ENCODE measurements around the gene PLEKHA4.
"Not testable (repeated sequence)": the region's sequence is repeated elsewhere in the genome, so short reads cannot be mapped to it uniquely, and the experiment has no call there.

The PLEKHA4 gene

GRCh38 chr19:48862827-48863226 is 5.6 kb downstream of the PLEKHA4 start:
- DNase-seq (ENCODE audit: low read depth), result no peak

- DNase-seq (ENCODE audit: low read depth), result no peak
Measured at GRCh38 chr19:48861313-48861712, 7.1 kb downstream of the PLEKHA4 start.

- no peak for DNase-seq (ENCODE audit: low read depth)
Measured at GRCh38 chr19:48859711-48860572, 8.5 kb downstream of the PLEKHA4 start.

GRCh38 chr19:48858984-48859710 is 9.3 kb downstream of the PLEKHA4 start:
- DNase-seq (ENCODE audit: low read depth), result peak; percentile 59

GRCh38 chr19:48856921-48857320 is 11.5 kb downstream of the PLEKHA4 start:
- no peak for DNase-seq (ENCODE audit: low read depth)

GRCh38 chr19:48854103-48854502 is 14.3 kb downstream of the PLEKHA4 start:
- no peak for DNase-seq (ENCODE audit: low read depth)

- DNase-seq (ENCODE audit: low read depth), result no peak
Measured at GRCh38 chr19:48853483-48853882, 14.9 kb downstream of the PLEKHA4 start.

GRCh38 chr19:48852292-48852691 is 16.1 kb downstream of the PLEKHA4 start:
- DNase-seq (ENCODE audit: low read depth), result no peak

GRCh38 chr19:48846659-48847058 is 21.8 kb downstream of the PLEKHA4 start:
- not testable (repeated sequence) for DNase-seq (ENCODE audit: low read depth)

GRCh38 chr19:48845384-48845783 is 23.0 kb downstream of the PLEKHA4 start:
- no peak for DNase-seq (ENCODE audit: low read depth)

GRCh38 chr19:48844472-48844871 is 23.9 kb downstream of the PLEKHA4 start:
- DNase-seq (ENCODE audit: low read depth), result no peak

- no peak for DNase-seq (ENCODE audit: low read depth)
Measured at GRCh38 chr19:48842789-48843162, 25.6 kb downstream of the PLEKHA4 start.

- DNase-seq (ENCODE audit: low read depth), result no peak
Measured at GRCh38 chr19:48841571-48841970, 26.8 kb downstream of the PLEKHA4 start.

GRCh38 chr19:48841047-48841446 is 27.4 kb downstream of the PLEKHA4 start:
- DNase-seq (ENCODE audit: low read depth), result no peak

GRCh38 chr19:48837687-48838086 is 30.7 kb downstream of the PLEKHA4 start:
- DNase-seq (ENCODE audit: low read depth), result no peak

- peak; percentile 63 for DNase-seq (ENCODE audit: low read depth)
Measured at GRCh38 chr19:48837051-48837524, 31.3 kb downstream of the PLEKHA4 start.

GRCh38 chr19:48836089-48837017 is 32.1 kb downstream of the PLEKHA4 start, which contains the start of gene HSD17B14:
HSD17B14 (minus strand) TSS chr19:48836491; CDS start chr19:48836411, 80 bp downstream.
- DNase-seq (ENCODE audit: low read depth), result no peak

GRCh38 chr19:48835734-48836088 is 32.7 kb downstream of the PLEKHA4 start:
- peak; percentile 81 for DNase-seq (ENCODE audit: low read depth)

GRCh38 chr19:48833977-48834376 is 34.4 kb downstream of the PLEKHA4 start:
- DNase-seq (ENCODE audit: low read depth), result no peak

GRCh38 chr19:48833049-48833448 is 35.4 kb downstream of the PLEKHA4 start:
- DNase-seq (ENCODE audit: low read depth), result no peak

- DNase-seq (ENCODE audit: low read depth), result no peak
Measured at GRCh38 chr19:48830965-48831364, 37.5 kb downstream of the PLEKHA4 start.

- no peak for DNase-seq (ENCODE audit: low read depth)
Measured at GRCh38 chr19:48830088-48830487, 38.3 kb downstream of the PLEKHA4 start.

All from activated T-helper 1 cell treated with Interleukin-2 at 50 U/mL for 16 hours (primary cell).